ENCODE data around the gene PDE10A.

PDE10A gene

GRCh38 chr6:165653196-165653595 lies 9.8 kb downstream of the PDE10A start:
- no peak overlapping the region for H3K4me3 Mint-ChIP-seq
- no peak overlapping the region for H3K27ac Mint-ChIP-seq
- no peaks in the 10 kb centered on the region for H3K4me1 Mint-ChIP-seq (ENCODE audit: low read depth)
- no peaks in the 10 kb centered on the region for H3K9me3 Mint-ChIP-seq
- peaks cover 7% of the 10 kb centered on the region for H3K27me3 Mint-ChIP-seq
- no peaks in the 10 kb centered on the region for H3K36me3 Mint-ChIP-seq (ENCODE audit: low read depth)

GRCh38 chr6:165652766-165653165 lies 10.3 kb downstream of the PDE10A start:
- Mint-ChIP-seq H3K4me1 (ENCODE audit: low read depth) (no peaks in the 10 kb centered on the region), H3K4me3 (no peak overlapping the region), H3K36me3 (ENCODE audit: low read depth) (no peaks in the 10 kb centered on the region), H3K9me3 (no peaks in the 10 kb centered on the region), H3K27me3 (peaks cover 3% of the 10 kb centered on the region), H3K27ac (no peak overlapping the region)

GRCh38 chr6:165649166-165650137 lies 13.6 kb downstream of the PDE10A start:
- Mint-ChIP-seq H3K4me1 (ENCODE audit: low read depth) (no peaks in the 10 kb centered on the region), H3K27ac (no peak overlapping the region), H3K36me3 (ENCODE audit: low read depth) (no peaks in the 10 kb centered on the region), H3K4me3 (no peak overlapping the region), H3K9me3 (no peaks in the 10 kb centered on the region), H3K27me3 (no peaks in the 10 kb centered on the region)

GRCh38 chr6:165647041-165647440 lies 16.0 kb downstream of the PDE10A start:
- no peaks in the 10 kb centered on the region for H3K4me1 Mint-ChIP-seq (ENCODE audit: low read depth)
- H3K27ac Mint-ChIP-seq: no peak overlapping the region
- H3K4me3 Mint-ChIP-seq: no peak overlapping the region
- H3K9me3 Mint-ChIP-seq: no peaks in the 10 kb centered on the region
- H3K36me3 Mint-ChIP-seq (ENCODE audit: low read depth): no peaks in the 10 kb centered on the region
- H3K27me3 Mint-ChIP-seq: no peaks in the 10 kb centered on the region

- H3K27me3 Mint-ChIP-seq: no peaks in the 10 kb centered on the region
- no peaks in the 10 kb centered on the region for H3K36me3 Mint-ChIP-seq (ENCODE audit: low read depth)
- no peaks in the 10 kb centered on the region for H3K9me3 Mint-ChIP-seq
- no peaks in the 10 kb centered on the region for H3K4me1 Mint-ChIP-seq (ENCODE audit: low read depth)
- no peak overlapping the region for H3K4me3 Mint-ChIP-seq
- H3K27ac Mint-ChIP-seq: no peak overlapping the region
These were observed 17.1 kb downstream of the PDE10A start for GRCh38 chr6:165645919-165646318.

GRCh38 chr6:165644586-165645266 lies 18.3 kb downstream of the PDE10A start:
- Mint-ChIP-seq H3K4me1 (ENCODE audit: low read depth) (no peaks in the 10 kb centered on the region), H3K4me3 (no peak overlapping the region), H3K27me3 (no peaks in the 10 kb centered on the region), H3K9me3 (no peaks in the 10 kb centered on the region), H3K36me3 (ENCODE audit: low read depth) (no peaks in the 10 kb centered on the region), H3K27ac (no peak overlapping the region)

- H3K4me3 Mint-ChIP-seq: no peak overlapping the region
These were observed 20.0 kb downstream of the PDE10A start for GRCh38 chr6:165643015-165643414.

GRCh38 chr6:165641672-165642156 lies 21.3 kb downstream of the PDE10A start:
- Mint-ChIP-seq H3K4me3 (no peak overlapping the region), H3K4me1 (ENCODE audit: low read depth) (no peaks in the 10 kb centered on the region), H3K9me3 (no peaks in the 10 kb centered on the region), H3K27me3 (peaks cover 9% of the 10 kb centered on the region), H3K36me3 (ENCODE audit: low read depth) (no peaks in the 10 kb centered on the region), H3K27ac (no peak overlapping the region)

More at GRCh38 chr6:165643015-165643414, 20.0 kb downstream of the PDE10A start:
- H3K9me3 Mint-ChIP-seq: no peaks in the 10 kb centered on the region
- H3K36me3 Mint-ChIP-seq (ENCODE audit: low read depth): no peaks in the 10 kb centered on the region
- no peak overlapping the region for H3K27ac Mint-ChIP-seq
- H3K27me3 Mint-ChIP-seq: peaks cover 3% of the 10 kb centered on the region
- H3K4me1 Mint-ChIP-seq (ENCODE audit: low read depth): no peaks in the 10 kb centered on the region

- Mint-ChIP-seq H3K4me3 (no peak overlapping the region), H3K27me3 (peaks cover 9% of the 10 kb centered on the region), H3K9me3 (no peaks in the 10 kb centered on the region), H3K4me1 (ENCODE audit: low read depth) (no peaks in the 10 kb centered on the region), H3K36me3 (ENCODE audit: low read depth) (no peaks in the 10 kb centered on the region), H3K27ac (no peak overlapping the region)
These were observed 22.2 kb downstream of the PDE10A start for GRCh38 chr6:165640806-165641205.

GRCh38 chr6:165638530-165638929 lies 24.5 kb downstream of the PDE10A start:
- Mint-ChIP-seq H3K4me3 (no peak overlapping the region), H3K9me3 (no peaks in the 10 kb centered on the region), H3K36me3 (ENCODE audit: low read depth) (no peaks in the 10 kb centered on the region), H3K27ac (no peak overlapping the region), H3K27me3 (peaks cover 21% of the 10 kb centered on the region), H3K4me1 (ENCODE audit: low read depth) (no peaks in the 10 kb centered on the region)

GRCh38 chr6:165637586-165637985 lies 25.5 kb downstream of the PDE10A start:
- no peaks in the 10 kb centered on the region for H3K36me3 Mint-ChIP-seq (ENCODE audit: low read depth)
- no peak overlapping the region for H3K27ac Mint-ChIP-seq
- no peaks in the 10 kb centered on the region for H3K4me1 Mint-ChIP-seq (ENCODE audit: low read depth)
- no peak overlapping the region for H3K4me3 Mint-ChIP-seq
- H3K9me3 Mint-ChIP-seq: no peaks in the 10 kb centered on the region
- peaks cover 31% of the 10 kb centered on the region for H3K27me3 Mint-ChIP-seq

- no peaks in the 10 kb centered on the region for H3K9me3 Mint-ChIP-seq
- no peak overlapping the region for H3K27ac Mint-ChIP-seq
- H3K4me3 Mint-ChIP-seq: no peak overlapping the region
- no peaks in the 10 kb centered on the region for H3K4me1 Mint-ChIP-seq (ENCODE audit: low read depth)
- peaks cover 34% of the 10 kb centered on the region for H3K27me3 Mint-ChIP-seq
- H3K36me3 Mint-ChIP-seq (ENCODE audit: low read depth): no peaks in the 10 kb centered on the region
These were observed 26.5 kb downstream of the PDE10A start for GRCh38 chr6:165636402-165637048.

- no peaks in the 10 kb centered on the region for H3K36me3 Mint-ChIP-seq (ENCODE audit: low read depth)
- no peaks in the 10 kb centered on the region for H3K9me3 Mint-ChIP-seq
- H3K27me3 Mint-ChIP-seq: peaks cover 34% of the 10 kb centered on the region
- no peaks in the 10 kb centered on the region for H3K4me1 Mint-ChIP-seq (ENCODE audit: low read depth)
- no peak overlapping the region for H3K27ac Mint-ChIP-seq
- no peak overlapping the region for H3K4me3 Mint-ChIP-seq
These were observed 27.1 kb downstream of the PDE10A start for GRCh38 chr6:165635965-165636364.

GRCh38 chr6:165634101-165634880 lies 28.8 kb downstream of the PDE10A start:
- H3K4me1 Mint-ChIP-seq (ENCODE audit: low read depth): no peaks in the 10 kb centered on the region
- no peak overlapping the region for H3K4me3 Mint-ChIP-seq
- peaks cover 34% of the 10 kb centered on the region for H3K27me3 Mint-ChIP-seq
- no peaks in the 10 kb centered on the region for H3K36me3 Mint-ChIP-seq (ENCODE audit: low read depth)
- no peak overlapping the region for H3K27ac Mint-ChIP-seq
- no peaks in the 10 kb centered on the region for H3K9me3 Mint-ChIP-seq
